K562 (cell line): ENCODE data around the gene CCDC192. TPM values are rescaled to one million over a fixed set of nuclear protein-coding genes. Genes with fewer than 3 reads are reported as not detected.

ENCODE experiments used
- ATAC-seq: fragments of 200-7000 bp; cut with Tn5 transposase; 3 replicates; pipeline ENCODE4 v1.9.1; 2020; ENCODE audit warnings: moderate library complexity
- BruUV-seq: library from RNA; stranded (reverse); fragments of 400-500 nt; replicated peaks from 2 replicates; lab custom pipeline; 2021; lab: Mats Ljungman, UMichigan
- CTCF ChIA-PET: fragments of 300-600 bp; formaldehyde crosslinking; extraction: SDS; loops from one replicate; lab custom pipeline; 2021; ENCODE audit warnings: low intra/inter-chr PET ratio; lab: Yijun Ruan, JAX
- POLR2A ChIA-PET: fragments of 300-600, 350-650 bp; sonication (Branson Sonifier 250); formaldehyde crosslinking; extraction: SDS; loops from one replicate; lab custom pipeline; 2021; ENCODE audit warnings: antibody characterized with exemption, inconsistent platforms; lab: Yijun Ruan, JAX
- DNase-seq, 4 experiments: peaks; one replicate each; pipeline versions ENCODE4 v3.0.0 to v3.0.0-alpha.2; 2011 to 2018; ENCODE audit warnings: low spot score in 3 of 4, mixed read lengths in 3 of 4; ENCODE audit errors: extremely low read depth in 1 of 4
- FAIRE-seq: peaks from 2 replicates; lab custom pipeline; 2011; peaks lifted over from hg19 to GRCh38; lab: Jason Lieb, UNC
- H2AFZ ChIP-seq: 2 replicates; pipeline ENCODE4 v1.6.0; 2011; ENCODE audit warnings: low read depth, low read length, control low read depth, inconsistent platforms
- H3K27ac ChIP-seq: fragments of 200-600 bp; 3 replicates; pipeline ENCODE4 v1.8.0; 2011; ENCODE audit warnings: low read depth, mild to moderate bottlenecking, control low read depth, inconsistent platforms, low read length, moderate library complexity, mixed read lengths; ENCODE audit errors: extremely low read depth
- H3K27me3 ChIP-seq, 2 experiments: fragments of 300-600 bp in 1 of 2; 2 replicates in 1 of 2; 3 replicates in 1 of 2; pipeline versions ENCODE4 v1.6.0 to v1.8.0; 2011; ENCODE audit warnings: inconsistent platforms in 2 of 2, low read length in 2 of 2, mild to moderate bottlenecking in 1 of 2, mixed read lengths in 1 of 2, moderate library complexity in 1 of 2; ENCODE audit not compliant: control insufficient read depth in 2 of 2, insufficient read depth in 2 of 2
- H3K36me3 ChIP-seq: fragments of 300-600 bp; 3 replicates; pipeline ENCODE4 v1.8.0; 2011; ENCODE audit warnings: mild to moderate bottlenecking, low read length, inconsistent platforms; ENCODE audit not compliant: control insufficient read depth, insufficient read depth
- H3K4me1 ChIP-seq, 2 experiments: fragments of 200-600 bp in 1 of 2; replicated peaks in 1 of 2; 2 replicates in 1 of 2; 3 replicates in 1 of 2; pipeline versions ENCODE4 v1.5.1 to v1.8.0; 2011; ENCODE audit warnings: inconsistent platforms in 2 of 2, low read length in 2 of 2, mild to moderate bottlenecking in 1 of 2, mixed read lengths in 1 of 2, moderate library complexity in 1 of 2; ENCODE audit not compliant: control insufficient read depth in 2 of 2, insufficient read depth in 2 of 2
- H3K4me2 ChIP-seq: 2 replicates; pipeline ENCODE4 v1.6.1; 2011; ENCODE audit warnings: low read length, control low read depth, inconsistent platforms, mixed read lengths; ENCODE audit not compliant: insufficient read depth
- H3K4me3 ChIP-seq: fragments of 200-600 bp; sonication (generic), shearing (Covaris generic); 2 replicates; pipeline ENCODE4 v1.5.1; 2016; ENCODE audit warnings: control low read depth, inconsistent platforms
- H3K79me2 ChIP-seq: fragments of 200-600 bp; 3 replicates; pipeline ENCODE4 v1.8.0; 2011; ENCODE audit warnings: low read length, inconsistent platforms; ENCODE audit not compliant: control insufficient read depth, insufficient read depth
- H3K9ac ChIP-seq, 2 experiments: 2 replicates each; pipeline versions ENCODE4 v1.6.0 to v1.6.1; 2011; ENCODE audit warnings: low read depth in 2 of 2, low read length in 2 of 2, control low read depth in 1 of 2, inconsistent platforms in 1 of 2, mild to moderate bottlenecking in 1 of 2, mixed read lengths in 1 of 2; ENCODE audit not compliant: insufficient read depth in 1 of 2
- H3K9me1 ChIP-seq: one replicate; pipeline ENCODE4 v1.6.0; 2011; ENCODE audit warnings: inconsistent platforms, mild to moderate bottlenecking, low read length, moderate library complexity; ENCODE audit not compliant: control insufficient read depth, insufficient read depth
- H3K9me3 ChIP-seq: replicated peaks from 2 replicates; pipeline ENCODE4 v1.5.1; 2011; ENCODE audit warnings: low read depth, low read length, inconsistent platforms; ENCODE audit not compliant: control insufficient read depth, insufficient read depth
- H4K20me1 ChIP-seq: replicated peaks from 2 replicates; pipeline ENCODE4 v1.6.1; 2011; ENCODE audit warnings: low read length, inconsistent platforms, mixed read lengths; ENCODE audit not compliant: control insufficient read depth, insufficient read depth
- CEBPG ChIP-seq, 3 experiments: fragments of 200-800 bp in 1 of 3; sonication (Bioruptor generic) in 1 of 3; sonication (generic) in 1 of 3; formaldehyde crosslinking in 1 of 3; IDR thresholded peaks in 2 of 3; conservative IDR thresholded peaks in 1 of 3; 2 replicates each; pipeline versions ENCODE4 v1.6.1 to v1.8.0; 2016 to 2022; ENCODE audit warnings: missing compliant biosample characterization in 2 of 3, missing genetic modification characterization in 2 of 3, mild to moderate bottlenecking in 1 of 3, missing genetic modification reagents in 1 of 3
- CSDE1 ChIP-seq, 2 experiments: fragments of 450-650 bp; IDR thresholded peaks; 2 replicates each; pipeline ENCODE4 v1.6.1; 2016; ENCODE audit warnings: mild to moderate bottlenecking in 1 of 2
- CTCF ChIP-seq, 3 experiments: IDR thresholded peaks in 2 of 3; conservative IDR thresholded peaks in 1 of 3; 2 replicates each; pipeline ENCODE4 v1.5.1; 2011 to 2012; ENCODE audit warnings: low read length in 3 of 3, mild to moderate bottlenecking in 3 of 3, control low read depth in 2 of 3, improper control_type of control experiment in 1 of 3, inconsistent platforms in 1 of 3, low read depth in 1 of 3, mixed read lengths in 1 of 3, moderate library complexity in 1 of 3; ENCODE audit not compliant: insufficient read depth in 2 of 3
- E2F1 ChIP-seq: sonication (generic); formaldehyde crosslinking; IDR thresholded peaks from 2 replicates; pipeline ENCODE4 v1.8.1; 2023; ENCODE audit warnings: mild to moderate bottlenecking, missing genetic modification reagents, moderate library complexity
- HBP1 ChIP-seq: fragments of 450-650 bp; formaldehyde crosslinking; IDR thresholded peaks from 2 replicates; pipeline ENCODE4 v1.4.0; 2022; ENCODE audit warnings: missing genetic modification characterization
- MCM3 ChIP-seq: fragments of 450-650 bp; IDR thresholded peaks from 2 replicates; pipeline ENCODE4 v1.6.1; 2016
- MCM5 ChIP-seq: fragments of 450-650 bp; IDR thresholded peaks from 2 replicates; pipeline ENCODE4 v1.6.1; 2016; ENCODE audit warnings: low read depth
- MEIS2 ChIP-seq: fragments of 450-650 bp; IDR thresholded peaks from 2 replicates; pipeline ENCODE4 v1.6.1; 2014; ENCODE audit warnings: mild to moderate bottlenecking; ENCODE audit not compliant: partially characterized antibody
- MXI1 ChIP-seq: IDR thresholded peaks from 2 replicates; pipeline ENCODE4 v1.6.1; 2011; ENCODE audit warnings: low read depth, mild to moderate bottlenecking, improper control_type of control experiment, low read length
- OTX1 ChIP-seq: fragments of 450-650 bp; formaldehyde crosslinking; IDR thresholded peaks from 2 replicates; pipeline ENCODE4 v1.4.0; 2022; ENCODE audit warnings: mild to moderate bottlenecking
- PHTF2 ChIP-seq: fragments of 250-450 bp; sonication (Bioruptor Pico); IDR thresholded peaks from 2 replicates; pipeline ENCODE4 v1.5.0; 2021; ENCODE audit warnings: mild to moderate bottlenecking
- XRCC3 ChIP-seq: fragments of 450-650 bp; IDR thresholded peaks from 2 replicates; pipeline ENCODE4 v1.6.1; 2017; ENCODE audit warnings: mild to moderate bottlenecking, moderate library complexity
- ZBTB49 ChIP-seq: sonication (generic); formaldehyde crosslinking; IDR thresholded peaks from 2 replicates; pipeline ENCODE4 v1.8.0; 2022; ENCODE audit warnings: missing genetic modification reagents, mild to moderate bottlenecking, borderline replicate concordance
- ZNF134 ChIP-seq: fragments of 250-450 bp; sonication (Bioruptor Pico); conservative IDR thresholded peaks from 2 replicates; pipeline ENCODE4 v1.4.0; 2020
- ZNF668 ChIP-seq: fragments of 250-450 bp; sonication (Bioruptor Pico); IDR thresholded peaks from 2 replicates; pipeline ENCODE4 v1.8.0; 2022; ENCODE audit warnings: mild to moderate bottlenecking, inconsistent platforms
- in situ Hi-C: fragments of 300-500 bp; cut with MboI; formaldehyde crosslinking; loops from 4 replicates; pipeline ENCODE4 v1.15.0; 2018; ENCODE audit warnings: inconsistent platforms, mixed read lengths
- intact Hi-C: fragments of 100-400 bp; cut with micrococcal nuclease; formaldehyde crosslinking; loops from 2 replicates; pipeline ENCODE4 v1.14.2; 2022
- polyA plus RNA-seq, 8 experiments: library from polyadenylated mRNA; depleted of rRNA in 4 of 8; stranded (reverse) in 5 of 8; unstranded in 3 of 8; fragments of >200 nt; fragmentation: Nextera tagmentation in 2 of 8; fragmentation: Illumina TruSeq in 1 of 8; extraction: Ambion mirVana in 2 of 8; extraction: Trizol in 1 of 8; gene quantifications; 2 replicates each; pipeline versions ENCODE4 v1.2.1 to v1.2.3, GENCODE V29; 2011 to 2014; ENCODE audit warnings: inconsistent platforms in 1 of 8, missing spikeins in 1 of 8
- total RNA-seq, 7 experiments: library from RNA; depleted of rRNA in 6 of 7; stranded (reverse); fragments of >200 nt in 6 of 7; fragmentation: Illumina TruSeq in 2 of 7; extraction: Trizol in 2 of 7; gene quantifications; 2 replicates each; pipeline versions ENCODE4 v1.2.1 to v1.2.3, GENCODE V29; 2011 to 2021; ENCODE audit warnings: low replicate concordance in 1 of 7

Gene CCDC192
- total and polyA plus RNA-seq, 9 of the 15 experiments (the other 6 are each of a cell fraction or from before 2014, with no cell fraction given): 0.21 to 0.66 (median 0.38) TPM; not detected in 2

- Histone ChIP-seq H3K9me3 (no peaks in the 10 kb centered on the region), H3K4me3 (no peak overlapping the region), H3K9me1 (no peaks in the 10 kb centered on the region), H3K4me2 (no peak overlapping the region), H3K79me2 (no peaks in the 10 kb centered on the region), H3K36me3 (no peaks in the 10 kb centered on the region), H3K27ac (no peak overlapping the region), H2AFZ (no peak overlapping the region), H4K20me1 (no peaks in the 10 kb centered on the region), H3K4me1 (no peaks in the 10 kb centered on the region), H3K9ac (no peak overlapping the region), H3K27me3 (no peaks in the 10 kb centered on the region; a peak in 1 of 5 replicates)
- BruUV-seq: no TSS peak
- DNase-seq (no peak), ATAC-seq (no peak), FAIRE-seq (no peak)
- CTCF ChIA-PET: no interaction called here
- POLR2A ChIA-PET: interaction anchor here (1.4 kb wide), 1 partner anchor 7 kb away, joined by 5 read pairs; no protein-coding TSS in a partner anchor
- intact Hi-C loops (no loop called here), in situ Hi-C loops (no loop called here)
- no peak for TF ChIP-seq MCM3
- no peak for TF ChIP-seq HBP1 (CRISPR knock-in tag)
- TF ChIP-seq E2F1 (CRISPR knock-in tag): no peak
- TF ChIP-seq PHTF2: no peak
- TF ChIP-seq OTX1: no peak
- TF ChIP-seq ZNF668 (CRISPR knock-in tag): no peak
- TF ChIP-seq ZNF134 (CRISPR knock-in tag): no peak
- TF ChIP-seq MXI1: no peak
- TF ChIP-seq CTCF (IDR thresholded peaks at IDR 0.05 in 2 of 3, conservative IDR thresholded peaks at IDR 0.05 in 1 of 3; ENCODE audit: insufficient read depth in 2 of 3, low read depth in 1 of 3, low read length in 3 of 3): no peak
- TF ChIP-seq ZBTB49 (CRISPR knock-in tag): no peak
- no peak for TF ChIP-seq XRCC3
- TF ChIP-seq CSDE1 (IDR thresholded peaks at IDR 0.05): no peak
- no peak for TF ChIP-seq MEIS2
- no peak for TF ChIP-seq MCM5
- no peak for TF ChIP-seq CEBPG (CRISPR knock-in tag; IDR thresholded peaks at IDR 0.05)
- TF ChIP-seq CEBPG (tag; conservative IDR thresholded peaks at IDR 0.05 in 1 of 2, IDR thresholded peaks at IDR 0.05 in 1 of 2): no peak
These were observed 37.5 kb upstream of the CCDC192 start for GRCh38 chr5:127665641-127666040.
